ENCODE results near the gene CREB3L1. TPM values are rescaled to one million over a fixed set of nuclear protein-coding genes. Genes with fewer than 3 reads are reported as not detected.

CREB3L1 gene
- total RNA-seq, 1 experiment from 2014 or later = 3.3 TPM

DNA sequence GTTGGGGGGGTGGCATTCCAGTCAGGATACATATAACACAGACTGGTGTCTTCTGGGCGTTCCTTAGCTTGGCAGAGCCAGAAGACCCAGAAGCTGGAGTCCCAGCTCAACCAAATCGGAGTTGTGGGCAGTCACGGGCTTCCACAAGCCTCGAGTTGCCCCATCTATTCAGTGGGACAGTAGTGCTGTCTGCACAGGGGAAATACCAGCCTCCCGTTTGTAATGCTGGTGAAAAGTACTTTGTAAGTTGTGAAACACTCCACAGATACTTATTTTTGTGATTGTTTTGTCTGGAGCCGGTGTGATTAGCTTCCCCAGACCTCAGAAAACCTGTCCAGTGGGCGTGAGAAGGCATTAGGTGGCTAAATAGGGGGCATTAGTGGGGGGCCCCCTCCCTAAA is 83.4 kb downstream of the CREB3L1 start:
- no peaks in the 10 kb centered on the region for H3K9me3 ChIP-seq (ENCODE audit: control insufficient read depth, low read depth, low read length)
- no peak for DNase-seq
- H3K4me2 ChIP-seq (ENCODE audit: insufficient read depth, insufficient read length, low read length) = no peak overlapping the region
- H3K14ac ChIP-seq (ENCODE audit: insufficient read depth, low read length) = no peak overlapping the region
- TF ChIP-seq, protein P1, sequence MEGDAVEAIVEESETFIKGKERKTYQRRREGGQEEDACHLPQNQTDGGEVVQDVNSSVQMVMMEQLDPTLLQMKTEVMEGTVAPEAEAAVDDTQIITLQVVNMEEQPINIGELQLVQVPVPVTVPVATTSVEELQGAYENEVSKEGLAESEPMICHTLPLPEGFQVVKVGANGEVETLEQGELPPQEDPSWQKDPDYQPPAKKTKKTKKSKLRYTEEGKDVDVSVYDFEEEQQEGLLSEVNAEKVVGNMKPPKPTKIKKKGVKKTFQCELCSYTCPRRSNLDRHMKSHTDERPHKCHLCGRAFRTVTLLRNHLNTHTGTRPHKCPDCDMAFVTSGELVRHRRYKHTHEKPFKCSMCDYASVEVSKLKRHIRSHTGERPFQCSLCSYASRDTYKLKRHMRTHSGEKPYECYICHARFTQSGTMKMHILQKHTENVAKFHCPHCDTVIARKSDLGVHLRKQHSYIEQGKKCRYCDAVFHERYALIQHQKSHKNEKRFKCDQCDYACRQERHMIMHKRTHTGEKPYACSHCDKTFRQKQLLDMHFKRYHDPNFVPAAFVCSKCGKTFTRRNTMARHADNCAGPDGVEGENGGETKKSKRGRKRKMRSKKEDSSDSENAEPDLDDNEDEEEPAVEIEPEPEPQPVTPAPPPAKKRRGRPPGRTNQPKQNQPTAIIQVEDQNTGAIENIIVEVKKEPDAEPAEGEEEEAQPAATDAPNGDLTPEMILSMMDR (conservative IDR thresholded peaks at IDR 0.05) = no peak
- no CpG with 5 or more reads among the region's 7 CpGs for WGBS (ENCODE audit: extremely low coverage, insufficient read length, low lambda C conversion rate)
- no peaks in the 10 kb centered on the region; the same call in 1 of the 2 replicates for H3K79me2 ChIP-seq (ENCODE audit: insufficient read depth, low read length)
- H3K27me3 ChIP-seq (ENCODE audit: insufficient read depth, low read length) = no peaks in the 10 kb centered on the region
- no peaks in the 10 kb centered on the region for H3K23me2 ChIP-seq (ENCODE audit: insufficient read length, low read depth, low read length, poor library complexity, severe bottlenecking)
- H3K18ac ChIP-seq (ENCODE audit: insufficient read length, low read depth, low read length) = no peak overlapping the region
- Mint-ChIP-seq H3K9me3 (no peaks in the 10 kb centered on the region), H3K27ac (peak overlapping the region in 1 of 3 experiments; percentile 82; a peak in 3 of 7 replicates), H3K4me3 (no peak overlapping the region), H3K4me1 (peaks cover 40 to 55% of the 10 kb centered on the region in 2 experiments), H3K27me3 (ENCODE audit: low read depth) (no peaks in the 10 kb centered on the region), H3K36me3 (ENCODE audit: insufficient read depth in 1 of 3, low read depth in 3 of 3) (peaks cover 0 to 9% (median 2%) of the 10 kb centered on the region in 3 experiments; a peak in 4 of 7 replicates)
- no peak overlapping the region for H3K27ac ChIP-seq (ENCODE audit: insufficient read length, low read depth, low read length)
- H2BK15ac ChIP-seq (ENCODE audit: low read depth, low read length) = no peak overlapping the region
- H4K20me1 ChIP-seq (ENCODE audit: control insufficient read depth, insufficient read depth, insufficient read length) = no peaks in the 10 kb centered on the region
- no peak overlapping the region for H2BK120ac ChIP-seq (ENCODE audit: low read depth, low read length, poor library complexity, severe bottlenecking)
- peaks cover 2% of the 10 kb centered on the region for H3K79me1 ChIP-seq (ENCODE audit: insufficient read depth, low read depth, low read length, poor library complexity, severe bottlenecking)
- no peak overlapping the region for H4K8ac ChIP-seq (replicated peaks; ENCODE audit: insufficient read length, low read depth, low read length)
- H3K4ac ChIP-seq (ENCODE audit: low read depth, low read length) = no peak overlapping the region
- no peak overlapping the region for H3K9ac ChIP-seq (ENCODE audit: extremely low read depth, insufficient read length, low read length)
- no peak overlapping the region for H3T11ph ChIP-seq (ENCODE audit: low read length)
- H2BK12ac ChIP-seq (ENCODE audit: insufficient read length, low read depth, low read length) = no peak overlapping the region
- no peak overlapping the region for H3K23ac ChIP-seq (ENCODE audit: insufficient read length, low read depth, low read length)
- no peak overlapping the region for H2AFZ ChIP-seq (ENCODE audit: low read length)
- no peaks in the 10 kb centered on the region; the same call in 1 of the 2 replicates for H3K4me1 ChIP-seq (ENCODE audit: insufficient read depth, low read length)
- no peak overlapping the region for H2BK20ac ChIP-seq (ENCODE audit: low read depth, low read length, poor library complexity, severe bottlenecking)
- H3K56ac ChIP-seq (ENCODE audit: insufficient read length, low read depth, low read length) = no peak overlapping the region
- no peak overlapping the region for H4K5ac ChIP-seq (ENCODE audit: insufficient read length, low read depth, low read length)
- H2AK5ac ChIP-seq (ENCODE audit: insufficient read length, low read length) = no peak overlapping the region
- no peak overlapping the region for H4K91ac ChIP-seq (ENCODE audit: insufficient read length, low read depth, low read length)
- H2BK5ac ChIP-seq (ENCODE audit: insufficient read length, low read length) = no peak overlapping the region
